HEK293 (cell line): ENCODE measurements around the gene RASL10A.

ENCODE experiments used
- CTCF ChIA-PET: fragments of 350-600 bp; formaldehyde crosslinking; extraction: SDS; loops from one replicate; lab custom pipeline; 2021; ENCODE audit warnings: antibody characterized with exemption; lab: Yijun Ruan, JAX
- POLR2A ChIA-PET: fragments of 300-600 bp; formaldehyde crosslinking; extraction: SDS; loops from one replicate; lab custom pipeline; 2020; ENCODE audit warnings: antibody characterized with exemption, inconsistent platforms; lab: Yijun Ruan, JAX
- H3K27ac ChIP-seq: fragments of 200-500 bp; sonication (Bioruptor generic); 2 replicates; pipeline ENCODE4 v1.5.1; 2014; ENCODE audit warnings: low read depth, low read length, control low read depth, inconsistent platforms; ENCODE audit errors: extremely low read depth
- H3K36me3 ChIP-seq, 2 experiments: fragments of 200-500 bp in 1 of 2; sonication (Bioruptor generic) in 1 of 2; 1 replicate in 1 of 2; 2 replicates in 1 of 2; pipeline ENCODE4 v1.5.1; 2014 to 2017; ENCODE audit warnings: inconsistent platforms in 2 of 2, low read length in 2 of 2; ENCODE audit not compliant: control insufficient read depth in 2 of 2, insufficient read depth in 1 of 2
- H3K4me1 ChIP-seq: fragments of 200-500 bp; sonication (Bioruptor generic); 2 replicates; pipeline ENCODE4 v1.5.1; 2014; ENCODE audit warnings: mild to moderate bottlenecking, low read length, inconsistent platforms; ENCODE audit not compliant: control insufficient read depth, insufficient read depth
- H3K4me3 ChIP-seq: 2 replicates; pipeline ENCODE4 v1.5.1; 2011; ENCODE audit warnings: low read depth, mild to moderate bottlenecking, control low read depth, low read length, moderate library complexity
- H3K9me3 ChIP-seq: fragments of 200-500 bp; sonication (Bioruptor generic); 2 replicates; pipeline ENCODE4 v1.5.1; 2014; ENCODE audit warnings: low read depth, low read length, inconsistent platforms; ENCODE audit not compliant: control insufficient read depth, insufficient read depth
- GLIS1 ChIP-seq: fragments of 450-650 bp; formaldehyde crosslinking; IDR thresholded peaks from 2 replicates; pipeline ENCODE4 v1.5.1; 2016; ENCODE audit warnings: missing biosample characterization, missing genetic modification characterization
- GLIS2 ChIP-seq: fragments of 450-650 bp; formaldehyde crosslinking; IDR thresholded peaks from 2 replicates; pipeline ENCODE4 v1.5.1; 2016; ENCODE audit warnings: missing biosample characterization, missing genetic modification characterization
- IKZF3 ChIP-seq: fragments of 450-650 bp; IDR thresholded peaks from 2 replicates; pipeline ENCODE4 v1.5.0; 2018; ENCODE audit warnings: missing biosample characterization, mild to moderate bottlenecking, missing genetic modification characterization, moderate library complexity
- KLF10 ChIP-seq: fragments of 450-650 bp; IDR thresholded peaks from 2 replicates; pipeline ENCODE4 v1.5.1; 2018; ENCODE audit warnings: missing biosample characterization, mild to moderate bottlenecking, missing genetic modification characterization
- OSR2 ChIP-seq: fragments of 450-650 bp; formaldehyde crosslinking; IDR thresholded peaks from 2 replicates; pipeline ENCODE4 v1.5.1; 2016; ENCODE audit warnings: missing biosample characterization, missing genetic modification characterization
- YY2 ChIP-seq: fragments of 450-650 bp; formaldehyde crosslinking; IDR thresholded peaks from 2 replicates; pipeline ENCODE4 v1.5.1; 2016; ENCODE audit warnings: missing biosample characterization, missing genetic modification characterization
- ZBTB8A ChIP-seq: fragments of 450-650 bp; formaldehyde crosslinking; IDR thresholded peaks from 2 replicates; pipeline ENCODE4 v1.5.1; 2016; ENCODE audit warnings: missing biosample characterization, missing genetic modification characterization
- ZFHX2 ChIP-seq: fragments of 450-650 bp; formaldehyde crosslinking; conservative IDR thresholded peaks from 2 replicates; pipeline ENCODE4 v1.5.1; 2016; ENCODE audit warnings: missing biosample characterization, missing genetic modification characterization
- ZIC2 ChIP-seq: fragments of 450-650 bp; formaldehyde crosslinking; IDR thresholded peaks from 2 replicates; pipeline ENCODE4 v1.5.1; 2016; ENCODE audit warnings: missing biosample characterization, missing genetic modification characterization
- ZNF280C ChIP-seq: fragments of 450-650 bp; formaldehyde crosslinking; IDR thresholded peaks from 2 replicates; pipeline ENCODE4 v1.5.1; 2016; ENCODE audit warnings: missing biosample characterization, missing genetic modification characterization
- ZNF292 ChIP-seq: fragments of 450-650 bp; formaldehyde crosslinking; IDR thresholded peaks from 2 replicates; pipeline ENCODE4 v1.5.1; 2016; ENCODE audit warnings: low read depth, missing biosample characterization, missing genetic modification characterization, borderline replicate concordance
- ZNF335 ChIP-seq: fragments of 450-650 bp; formaldehyde crosslinking; conservative IDR thresholded peaks from 2 replicates; pipeline ENCODE4 v1.5.1; 2016; ENCODE audit warnings: missing biosample characterization, missing genetic modification characterization
- ZNF341 ChIP-seq: fragments of 450-650 bp; formaldehyde crosslinking; IDR thresholded peaks from 2 replicates; pipeline ENCODE4; 2016; ENCODE audit warnings: low read depth, missing biosample characterization, missing genetic modification characterization
- ZNF394 ChIP-seq: fragments of 450-650 bp; formaldehyde crosslinking; IDR thresholded peaks from 2 replicates; pipeline ENCODE4 v1.5.1; 2016; ENCODE audit warnings: missing biosample characterization, missing genetic modification characterization, mild to moderate bottlenecking, moderate library complexity, borderline replicate concordance
- ZNF398 ChIP-seq: fragments of 450-650 bp; formaldehyde crosslinking; IDR thresholded peaks from 2 replicates; pipeline ENCODE4 v1.5.1; 2017; ENCODE audit warnings: missing biosample characterization, missing genetic modification characterization
- ZNF433 ChIP-seq: fragments of 450-650 bp; formaldehyde crosslinking; IDR thresholded peaks from 2 replicates; pipeline ENCODE4 v1.5.1; 2016; ENCODE audit warnings: missing biosample characterization, missing genetic modification characterization, low read depth
- ZNF518A ChIP-seq: fragments of 450-650 bp; formaldehyde crosslinking; conservative IDR thresholded peaks from 2 replicates; pipeline ENCODE4 v1.5.1; 2016; ENCODE audit warnings: low read depth, missing biosample characterization, missing genetic modification characterization
- ZNF549 ChIP-seq: fragments of 450-650 bp; IDR thresholded peaks from 2 replicates; pipeline ENCODE4 v1.5.1; 2018; ENCODE audit warnings: missing biosample characterization, missing genetic modification characterization, mild to moderate bottlenecking, inconsistent platforms, moderate library complexity
- ZNF585B ChIP-seq: fragments of 450-650 bp; formaldehyde crosslinking; IDR thresholded peaks from 2 replicates; pipeline ENCODE4 v1.5.1; 2016; ENCODE audit warnings: missing biosample characterization, missing genetic modification characterization
- ZNF596 ChIP-seq: fragments of 450-650 bp; IDR thresholded peaks from 2 replicates; pipeline ENCODE4 v1.5.0; 2018; ENCODE audit warnings: missing biosample characterization, mild to moderate bottlenecking, missing genetic modification characterization, moderate library complexity
- ZNF626 ChIP-seq: fragments of 450-650 bp; sonication (Bioruptor Pico); formaldehyde crosslinking; IDR thresholded peaks from 2 replicates; pipeline ENCODE4 v1.5.1; 2018; ENCODE audit warnings: missing biosample characterization, missing genetic modification characterization, inconsistent platforms
- ZNF660 ChIP-seq: fragments of 450-650 bp; IDR thresholded peaks from 2 replicates; pipeline ENCODE4 v1.5.1; 2018; ENCODE audit warnings: missing biosample characterization, mild to moderate bottlenecking, missing genetic modification characterization
- ZNF677 ChIP-seq: fragments of 450-650 bp; IDR thresholded peaks from 2 replicates; pipeline ENCODE4 v1.5.0; 2018; ENCODE audit warnings: missing biosample characterization, mild to moderate bottlenecking, missing genetic modification characterization, moderate library complexity
- ZNF768 ChIP-seq: fragments of 450-650 bp; formaldehyde crosslinking; IDR thresholded peaks from 2 replicates; pipeline ENCODE4 v1.5.1; 2018; ENCODE audit warnings: missing biosample characterization, mild to moderate bottlenecking, missing genetic modification characterization
- ZSCAN30 ChIP-seq: fragments of 450-650 bp; IDR thresholded peaks from 2 replicates; pipeline ENCODE4 v1.5.1; 2018; ENCODE audit warnings: missing biosample characterization, mild to moderate bottlenecking, missing genetic modification characterization, moderate library complexity
- ZXDB ChIP-seq: fragments of 450-650 bp; formaldehyde crosslinking; IDR thresholded peaks from 2 replicates; pipeline ENCODE4 v1.5.1; 2016; ENCODE audit warnings: missing biosample characterization, missing genetic modification characterization

RASL10A gene

GRCh38 chr22:29268511-29269229 is 46.8 kb downstream of the RASL10A start:
- no peaks in the 10 kb centered on the region for H3K9me3 ChIP-seq
- TF ChIP-seq OSR2 (tag by site-specific recombination) (no peak), ZBTB8A (tag by site-specific recombination) (peak; percentile 2; the same call in 1 of the 2 replicates), ZFHX2 (tag by site-specific recombination) (peak; percentile 48), ZNF549 (tag by site-specific recombination) (no peak), ZSCAN30 (tag by site-specific recombination) (peak; percentile 96), ZNF335 (peak; percentile 76), GLIS2 (tag by site-specific recombination) (peak; percentile 78), ZXDB (tag by site-specific recombination) (no peak), ZNF768 (tag by site-specific recombination) (no peak), YY2 (tag by site-specific recombination) (peak; percentile 9; the same call in 1 of the 2 replicates), ZNF292 (tag by site-specific recombination) (no peak), KLF10 (peak; percentile 45; the same call in 1 of the 2 replicates), ZNF660 (peak; percentile 37; the same call in 1 of the 2 replicates), ZNF394 (tag by site-specific recombination) (no peak), IKZF3 (0 out of 2 replicates have a peak, but pooled peaks have one; percentile 43), ZNF518A (tag by site-specific recombination) (no peak), ZNF433 (tag by site-specific recombination) (no peak), ZNF585B (tag by site-specific recombination) (0 out of 2 replicates have a peak, but pooled peaks have one; percentile 11), ZNF626 (tag by site-specific recombination) (no peak), ZNF398 (tag by site-specific recombination) (0 out of 2 replicates have a peak, but pooled peaks have one; percentile 23), ZIC2 (tag by site-specific recombination) (peak; percentile 20; the same call in 1 of the 2 replicates), ZNF596 (tag by site-specific recombination) (no peak), GLIS1 (tag by site-specific recombination) (peak; percentile 75), ZNF677 (tag by site-specific recombination) (0 out of 2 replicates have a peak, but pooled peaks have one; percentile 12), ZNF280C (tag by site-specific recombination) (no peak), ZNF341 (peak; percentile 87)
- peak overlapping the region; percentile 99 for H3K27ac ChIP-seq
- ChIA-PET POLR2A (interaction anchor here (0.8 to 2.2 kb wide), 4 partner anchors 23 to 120 kb away, joined by 3 to 8 read pairs (median 4); partner anchors contain the start of genes AP1B1 and EMID1), CTCF (interaction anchor here (0.7 to 0.9 kb wide), 3 partner anchors 23 to 145 kb away, joined by 3 read pairs; no protein-coding TSS in a partner anchor)
- peaks cover 21 to 80% of the 10 kb centered on the region in 2 experiments for H3K36me3 ChIP-seq
- peaks cover 7% of the 10 kb centered on the region for H3K4me1 ChIP-seq
- H3K4me3 ChIP-seq = peak overlapping the region; percentile 75
